ENCODE measurements around the gene PLIN4.

GRCh38 chr19:4543842-4544647 is 25.8 kb upstream of the PLIN4 start:
- TF ChIP-seq ELF1 (IDR thresholded peaks at IDR 0.05; ENCODE audit: borderline replicate concordance, low read depth) = no peak
- TF ChIP-seq ATF3 (IDR thresholded peaks at IDR 0.05) = no peak
- TF ChIP-seq, protein P1, sequence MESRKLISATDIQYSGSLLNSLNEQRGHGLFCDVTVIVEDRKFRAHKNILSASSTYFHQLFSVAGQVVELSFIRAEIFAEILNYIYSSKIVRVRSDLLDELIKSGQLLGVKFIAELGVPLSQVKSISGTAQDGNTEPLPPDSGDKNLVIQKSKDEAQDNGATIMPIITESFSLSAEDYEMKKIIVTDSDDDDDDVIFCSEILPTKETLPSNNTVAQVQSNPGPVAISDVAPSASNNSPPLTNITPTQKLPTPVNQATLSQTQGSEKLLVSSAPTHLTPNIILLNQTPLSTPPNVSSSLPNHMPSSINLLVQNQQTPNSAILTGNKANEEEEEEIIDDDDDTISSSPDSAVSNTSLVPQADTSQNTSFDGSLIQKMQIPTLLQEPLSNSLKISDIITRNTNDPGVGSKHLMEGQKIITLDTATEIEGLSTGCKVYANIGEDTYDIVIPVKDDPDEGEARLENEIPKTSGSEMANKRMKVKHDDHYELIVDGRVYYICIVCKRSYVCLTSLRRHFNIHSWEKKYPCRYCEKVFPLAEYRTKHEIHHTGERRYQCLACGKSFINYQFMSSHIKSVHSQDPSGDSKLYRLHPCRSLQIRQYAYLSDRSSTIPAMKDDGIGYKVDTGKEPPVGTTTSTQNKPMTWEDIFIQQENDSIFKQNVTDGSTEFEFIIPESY (IDR thresholded peaks at IDR 0.05; ENCODE audit: extremely low read depth, insufficient replicate concordance, low read length) = no peak
- TF ChIP-seq EZH2 (IDR thresholded peaks at IDR 0.05) = no peak
- TF ChIP-seq RAD21 (IDR thresholded peaks at IDR 0.05; ENCODE audit: low read depth) = no peak
- TF ChIP-seq CTCF (IDR thresholded peaks at IDR 0.05 in 2 of 3, conservative IDR thresholded peaks at IDR 0.05 in 1 of 3; ENCODE audit: borderline replicate concordance in 1 of 3, insufficient read depth in 1 of 3, low read depth in 2 of 3, low read length in 2 of 3) = no peak
- no peak for TF ChIP-seq YY1 (IDR thresholded peaks at IDR 0.05; ENCODE audit: extremely low read depth, insufficient replicate concordance, low read depth, low read length)
- TF ChIP-seq POLR2A (IDR thresholded peaks at IDR 0.05; ENCODE audit: borderline replicate concordance, extremely low read depth, insufficient read depth, insufficient read length) = no peak
- TF ChIP-seq, protein P2, sequence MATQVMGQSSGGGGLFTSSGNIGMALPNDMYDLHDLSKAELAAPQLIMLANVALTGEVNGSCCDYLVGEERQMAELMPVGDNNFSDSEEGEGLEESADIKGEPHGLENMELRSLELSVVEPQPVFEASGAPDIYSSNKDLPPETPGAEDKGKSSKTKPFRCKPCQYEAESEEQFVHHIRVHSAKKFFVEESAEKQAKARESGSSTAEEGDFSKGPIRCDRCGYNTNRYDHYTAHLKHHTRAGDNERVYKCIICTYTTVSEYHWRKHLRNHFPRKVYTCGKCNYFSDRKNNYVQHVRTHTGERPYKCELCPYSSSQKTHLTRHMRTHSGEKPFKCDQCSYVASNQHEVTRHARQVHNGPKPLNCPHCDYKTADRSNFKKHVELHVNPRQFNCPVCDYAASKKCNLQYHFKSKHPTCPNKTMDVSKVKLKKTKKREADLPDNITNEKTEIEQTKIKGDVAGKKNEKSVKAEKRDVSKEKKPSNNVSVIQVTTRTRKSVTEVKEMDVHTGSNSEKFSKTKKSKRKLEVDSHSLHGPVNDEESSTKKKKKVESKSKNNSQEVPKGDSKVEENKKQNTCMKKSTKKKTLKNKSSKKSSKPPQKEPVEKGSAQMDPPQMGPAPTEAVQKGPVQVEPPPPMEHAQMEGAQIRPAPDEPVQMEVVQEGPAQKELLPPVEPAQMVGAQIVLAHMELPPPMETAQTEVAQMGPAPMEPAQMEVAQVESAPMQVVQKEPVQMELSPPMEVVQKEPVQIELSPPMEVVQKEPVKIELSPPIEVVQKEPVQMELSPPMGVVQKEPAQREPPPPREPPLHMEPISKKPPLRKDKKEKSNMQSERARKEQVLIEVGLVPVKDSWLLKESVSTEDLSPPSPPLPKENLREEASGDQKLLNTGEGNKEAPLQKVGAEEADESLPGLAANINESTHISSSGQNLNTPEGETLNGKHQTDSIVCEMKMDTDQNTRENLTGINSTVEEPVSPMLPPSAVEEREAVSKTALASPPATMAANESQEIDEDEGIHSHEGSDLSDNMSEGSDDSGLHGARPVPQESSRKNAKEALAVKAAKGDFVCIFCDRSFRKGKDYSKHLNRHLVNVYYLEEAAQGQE (IDR thresholded peaks at IDR 0.05; ENCODE audit: low read depth) = no peak
